Kidney epithelial cell (primary cell): ENCODE data around the gene CDC45. TPM values are rescaled to one million over a fixed set of nuclear protein-coding genes. Genes with fewer than 3 reads are reported as not detected.

Source experiments
- DNase-seq: peaks from one replicate; pipeline ENCODE4 v3.0.0-alpha.2; 2010; ENCODE audit warnings: low read depth
- H3K27me3 ChIP-seq: 2 replicates; pipeline ENCODE4 v1.6.0; 2011; ENCODE audit warnings: low read length; ENCODE audit not compliant: control insufficient read depth, insufficient read depth
- H3K36me3 ChIP-seq: 2 replicates; pipeline ENCODE4 v1.5.1; 2011; ENCODE audit warnings: low read length; ENCODE audit not compliant: control insufficient read depth, insufficient read depth
- H3K4me3 ChIP-seq: 2 replicates; pipeline ENCODE4 v1.5.1; 2011; ENCODE audit warnings: low read depth, mild to moderate bottlenecking, control low read depth, low read length
- total RNA-seq: library from RNA; depleted of rRNA; stranded (reverse); fragments of >200 nt; gene quantifications from 2 replicates; pipeline ENCODE4 v1.2.3, GENCODE V29; 2015
- TF ChIP-seq, protein P1 (sequence below): IDR thresholded peaks from 2 replicates; pipeline ENCODE4 v1.5.1; 2011; ENCODE audit warnings: mild to moderate bottlenecking, moderate library complexity, low read length, control low read depth, inconsistent platforms; ENCODE audit not compliant: insufficient read depth, poor library complexity, severe bottlenecking

CDC45 gene
- total RNA-seq, 1 donor from 2014 or later: 5.6 TPM

DNA sequence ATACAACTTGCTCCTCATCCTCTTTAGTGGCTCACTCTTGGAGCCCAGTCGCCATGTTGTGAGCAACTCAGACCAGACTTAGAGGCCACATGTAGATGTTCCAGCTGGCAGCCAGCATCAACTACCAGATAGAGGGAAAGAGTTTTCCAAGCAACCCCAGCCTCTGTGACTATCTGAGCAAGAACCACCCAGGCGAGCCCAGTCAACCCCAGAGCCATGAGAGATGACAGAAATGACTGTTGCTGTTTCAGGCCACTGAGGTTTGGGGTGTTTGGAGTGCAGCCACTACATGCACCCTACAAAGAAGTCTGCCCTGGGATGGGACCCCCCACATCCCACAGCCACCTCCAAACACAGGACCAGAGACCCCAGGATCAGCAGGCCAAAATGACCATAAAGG is 69.2 kb downstream of the CDC45 start:
- TF ChIP-seq, protein P1, sequence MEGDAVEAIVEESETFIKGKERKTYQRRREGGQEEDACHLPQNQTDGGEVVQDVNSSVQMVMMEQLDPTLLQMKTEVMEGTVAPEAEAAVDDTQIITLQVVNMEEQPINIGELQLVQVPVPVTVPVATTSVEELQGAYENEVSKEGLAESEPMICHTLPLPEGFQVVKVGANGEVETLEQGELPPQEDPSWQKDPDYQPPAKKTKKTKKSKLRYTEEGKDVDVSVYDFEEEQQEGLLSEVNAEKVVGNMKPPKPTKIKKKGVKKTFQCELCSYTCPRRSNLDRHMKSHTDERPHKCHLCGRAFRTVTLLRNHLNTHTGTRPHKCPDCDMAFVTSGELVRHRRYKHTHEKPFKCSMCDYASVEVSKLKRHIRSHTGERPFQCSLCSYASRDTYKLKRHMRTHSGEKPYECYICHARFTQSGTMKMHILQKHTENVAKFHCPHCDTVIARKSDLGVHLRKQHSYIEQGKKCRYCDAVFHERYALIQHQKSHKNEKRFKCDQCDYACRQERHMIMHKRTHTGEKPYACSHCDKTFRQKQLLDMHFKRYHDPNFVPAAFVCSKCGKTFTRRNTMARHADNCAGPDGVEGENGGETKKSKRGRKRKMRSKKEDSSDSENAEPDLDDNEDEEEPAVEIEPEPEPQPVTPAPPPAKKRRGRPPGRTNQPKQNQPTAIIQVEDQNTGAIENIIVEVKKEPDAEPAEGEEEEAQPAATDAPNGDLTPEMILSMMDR: no peak
- Histone ChIP-seq H3K4me3 (no peak overlapping the region), H3K27me3 (no peaks in the 10 kb centered on the region), H3K36me3 (no peaks in the 10 kb centered on the region)
- no peak for DNase-seq

GRCh38 chr22:19549428-19549827 is 69.7 kb downstream of the CDC45 start:
- TF ChIP-seq, protein P1: no peak
- H3K27me3 ChIP-seq: no peaks in the 10 kb centered on the region
- H3K36me3 ChIP-seq: no peaks in the 10 kb centered on the region
- H3K4me3 ChIP-seq: no peak overlapping the region
- DNase-seq: no peak

DNA sequence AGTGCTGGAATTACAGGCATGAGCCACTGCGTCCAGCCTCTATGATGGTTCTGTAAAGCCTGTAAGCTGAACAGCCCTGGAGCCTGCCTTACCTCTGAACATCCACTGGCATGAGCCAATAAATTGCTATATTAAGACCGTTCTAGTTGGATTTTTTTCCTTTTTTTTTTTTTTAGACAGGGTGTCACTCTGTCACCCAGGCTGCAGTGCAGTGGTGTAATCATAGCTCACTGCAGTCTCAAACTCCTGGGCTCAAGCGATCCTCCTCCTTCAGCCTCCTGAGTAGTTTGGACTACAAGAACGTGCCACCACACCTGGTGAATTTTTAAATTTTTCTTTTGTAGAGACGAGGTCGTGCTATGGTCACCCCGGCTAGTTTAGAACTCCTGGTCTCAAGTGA is 70.7 kb downstream of the CDC45 start:
- no peak for DNase-seq
- Histone ChIP-seq H3K27me3 (no peaks in the 10 kb centered on the region), H3K4me3 (no peak overlapping the region), H3K36me3 (no peaks in the 10 kb centered on the region)
- TF ChIP-seq, protein P1: no peak

GRCh38 chr22:19553201-19553600 is 73.5 kb downstream of the CDC45 start:
- H3K36me3 ChIP-seq: no peaks in the 10 kb centered on the region
- no peak for DNase-seq
- TF ChIP-seq, protein P1: no peak
- no peak overlapping the region for H3K4me3 ChIP-seq
- H3K27me3 ChIP-seq: no peaks in the 10 kb centered on the region

DNA sequence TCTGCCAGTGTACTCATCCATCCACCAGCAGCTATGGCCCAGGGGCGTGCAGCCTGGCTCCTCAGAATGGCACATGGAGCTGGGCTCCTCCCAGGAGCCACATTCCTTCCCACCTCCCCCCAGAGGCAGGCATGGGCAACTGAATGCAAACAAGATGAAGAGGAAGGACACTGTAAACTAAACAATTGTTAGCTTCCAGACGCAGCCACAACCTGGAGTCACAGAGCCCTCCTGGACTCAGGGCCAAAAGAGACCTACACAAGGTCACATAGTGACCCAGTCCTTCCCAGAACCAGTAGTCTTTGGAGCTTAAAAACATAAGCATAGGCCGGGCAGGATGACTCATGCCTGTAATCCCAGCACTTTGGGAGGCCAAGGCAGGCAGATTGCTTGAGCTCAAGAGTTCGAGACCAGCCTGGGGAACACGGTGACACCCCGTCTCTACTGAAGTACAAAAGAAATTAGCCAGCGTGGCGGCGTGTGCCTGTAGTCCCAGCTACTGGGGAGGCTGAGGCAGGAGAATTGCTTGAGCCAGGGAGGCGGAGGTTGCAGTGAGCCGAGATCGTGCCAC is 75.2 kb downstream of the CDC45 start:
- no peak overlapping the region for H3K4me3 ChIP-seq
- TF ChIP-seq, protein P1: no peak
- DNase-seq: no peak

GRCh38 chr22:19555651-19556050 is 75.9 kb downstream of the CDC45 start:
- DNase-seq: no peak
- H3K27me3 ChIP-seq: no peaks in the 10 kb centered on the region
- TF ChIP-seq, protein P1: no peak
- H3K4me3 ChIP-seq: no peak overlapping the region
- H3K36me3 ChIP-seq: no peaks in the 10 kb centered on the region

More for the DNA sequence above, 75.2 kb downstream of the CDC45 start:
- no peaks in the 10 kb centered on the region for H3K27me3 ChIP-seq
- H3K36me3 ChIP-seq: no peaks in the 10 kb centered on the region
